Pulmonary artery endothelial cell (primary cell): ENCODE results near the gene ESYT1. TPM values are rescaled to one million over a fixed set of nuclear protein-coding genes. Genes with fewer than 3 reads are reported as not detected.
"Not testable (repeated sequence)": the region's sequence is repeated elsewhere in the genome, so short reads cannot be mapped to it uniquely, and the experiment has no call there.

Source experiments
- DNase-seq: peaks from one replicate; pipeline ENCODE4 v3.0.0-alpha.2; 2011; ENCODE audit warnings: low read depth, low spot score
- total RNA-seq: library from RNA; depleted of rRNA; stranded (reverse); fragments of >200 nt; gene quantifications from 2 replicates; pipeline ENCODE4 v1.2.3, GENCODE V29; 2014

The ESYT1 gene
- total RNA-seq, 1 donor from 2014 or later: 313 TPM

GRCh38 chr12:56154246-56154771 is 26.2 kb downstream of the ESYT1 start:
- DNase-seq: no peak

GRCh38 chr12:56154818-56155217 is 26.8 kb downstream of the ESYT1 start:
- DNase-seq: no peak

- no peak for DNase-seq
Measured at GRCh38 chr12:56155256-56155845, 27.3 kb downstream of the ESYT1 start.

GRCh38 chr12:56156464-56157200 is 28.6 kb downstream of the ESYT1 start:
- not testable (repeated sequence) for DNase-seq

- peak; percentile 64 for DNase-seq
Measured at GRCh38 chr12:56157201-56158028, 29.3 kb downstream of the ESYT1 start.

GRCh38 chr12:56158029-56158925 is 30.2 kb downstream of the ESYT1 start, which contains the start of gene MYL6:
Gene MYL6, plus strand, starts transcription at chr12:56158359. Its CDS starts 43 bp downstream, at chr12:56158402.
- DNase-seq: peak; percentile 93

- DNase-seq: peak; percentile 36
Measured at GRCh38 chr12:56158926-56159461, 30.9 kb downstream of the ESYT1 start.

GRCh38 chr12:56159482-56160192 is 31.6 kb downstream of the ESYT1 start:
- no peak for DNase-seq

GRCh38 chr12:56160193-56160763 is 32.2 kb downstream of the ESYT1 start:
- peak; percentile 66 for DNase-seq

- DNase-seq: no peak
Measured at GRCh38 chr12:56160894-56161689, 33.0 kb downstream of the ESYT1 start.

GRCh38 chr12:56161690-56162351 is 33.8 kb downstream of the ESYT1 start:
- no peak for DNase-seq

- DNase-seq: no peak
Measured at GRCh38 chr12:56162468-56163290, 34.6 kb downstream of the ESYT1 start.

GRCh38 chr12:56163533-56164344 is 35.7 kb downstream of the ESYT1 start:
- DNase-seq: no peak

- DNase-seq: no peak
Measured at GRCh38 chr12:56164345-56164729, 36.3 kb downstream of the ESYT1 start.

- no peak for DNase-seq
Measured at GRCh38 chr12:56165369-56165768, 37.3 kb downstream of the ESYT1 start.

GRCh38 chr12:56169229-56169759 is 41.2 kb downstream of the ESYT1 start:
- DNase-seq: no peak
